HG02623 (cell line): ENCODE data around the gene CCDC102A.

Source experiments
- ATAC-seq: cut with Tn5 transposase; IDR thresholded peaks from one replicate; pipeline ENCODE4 v1.9.1; 2021; ENCODE audit warnings: moderate library complexity; ENCODE audit not compliant: unreplicated experiment

CCDC102A gene

GRCh38 chr16:57464523-57464922 is 71.8 kb downstream of the CCDC102A start:
- no peak for ATAC-seq

- peak; percentile 12 for ATAC-seq
Measured at GRCh38 chr16:57462978-57463362, 73.4 kb downstream of the CCDC102A start.

- ATAC-seq: peak; percentile 77
Measured at GRCh38 chr16:57462209-57462977, 74.0 kb downstream of the CCDC102A start, which contains the start of gene POLR2C. Gene POLR2C (plus strand): TSS chr16:57462679. CDS start chr16:57462725, 46 bp downstream.
